Urinary bladder (tissue), 4 donors: ENCODE data around the gene STYX. TPM values are rescaled to one million over a fixed set of nuclear protein-coding genes. Genes with fewer than 3 reads are reported as not detected.

Source experiments
- DNase-seq: peaks from one replicate; pipeline ENCODE4 v3.0.0-alpha.2; 2015; ENCODE audit errors: extremely low spot score
- H3K27ac ChIP-seq: one replicate; pipeline ENCODE4 v1.5.1; 2013; ENCODE audit warnings: low read depth, mild to moderate bottlenecking, moderate library complexity
- H3K36me3 ChIP-seq: one replicate; pipeline ENCODE4 v1.6.1; 2013; ENCODE audit warnings: mild to moderate bottlenecking, moderate library complexity; ENCODE audit not compliant: insufficient read depth
- H3K4me1 ChIP-seq: one replicate; pipeline ENCODE4 v1.6.1; 2013; ENCODE audit warnings: mild to moderate bottlenecking, moderate library complexity; ENCODE audit not compliant: insufficient read depth
- H3K4me3 ChIP-seq: one replicate; pipeline ENCODE4 v1.5.1; 2013; ENCODE audit warnings: low read depth, low read length
- WGBS: extraction: QIAGEN DNeasy Blood & Tissue Kit; methylation state at CpG from one replicate; pipeline ENCODE4 v1.1.7; 2013; 5-methylcytosine and 5-hydroxymethylcytosine counted together
- polyA plus RNA-seq: library from polyadenylated mRNA; stranded (reverse); fragments of 200-250 nt; gene quantifications from one replicate; pipeline ENCODE4 v1.2.3, GENCODE V29; 2013
- small RNA-seq: library from RNA; depleted of rRNA; stranded (forward); fragments of <200 nt; gene quantifications from one replicate; pipeline ENCODE3, GENCODE V24; 2014
- total RNA-seq: library from RNA; depleted of rRNA; stranded (reverse); fragments of >200 nt; gene quantifications from one replicate; pipeline ENCODE4 v1.2.3, GENCODE V29; 2014
- donor health status: healthy with polysubstance abuse.
- donor health status: healthy.

STYX gene
- total and polyA plus RNA-seq, 2 donors, result 9.1 to 32.3 TPM

DNA sequence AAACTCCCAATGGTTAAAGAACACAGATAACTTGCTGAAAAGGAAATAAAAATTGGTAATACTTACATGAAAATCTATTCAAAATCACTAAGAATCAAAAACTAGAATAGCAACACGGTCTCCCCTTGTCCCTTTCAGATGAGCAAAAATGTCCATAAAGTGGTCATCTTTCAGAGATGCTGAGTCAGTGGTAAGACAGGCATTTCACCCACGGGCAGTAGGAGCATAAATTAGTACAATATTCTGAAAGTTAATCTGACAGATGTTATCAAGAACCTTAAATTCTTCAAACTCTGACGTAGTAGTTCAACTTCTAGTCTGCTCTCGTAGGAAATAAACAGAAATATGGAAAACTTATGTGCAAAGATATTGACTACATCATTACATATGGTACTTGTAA lies 94.5 kb downstream of the STYX start:
- no peaks in the 10 kb centered on the region for H3K36me3 ChIP-seq
- H3K4me1 ChIP-seq, result no peaks in the 10 kb centered on the region
- no peak for DNase-seq
- no peak overlapping the region for H3K27ac ChIP-seq
- H3K4me3 ChIP-seq, result no peak overlapping the region
- WGBS, result 53% methylated on average over 4 of the region's 4 CpGs

Small RNA genes within 50 kb of the gene (small RNA-seq; reads per million reads assigned to genes)
- gene AL139317.2, result not detected

Other genes starting within 250 kb of the STYX start
- 19.2 TPM for gene TXNDC16, start 177.7 kb upstream of the STYX start, total RNA-seq
- gene TXNDC16, start 177.7 kb upstream of the STYX start, polyA plus RNA-seq, result 5.6 TPM
- gene GPR137C, start 177.3 kb upstream of the STYX start, total RNA-seq, result 14.0 TPM
- 0.52 TPM for gene GPR137C, start 177.3 kb upstream of the STYX start, polyA plus RNA-seq
- gene ERO1A, start 34.6 kb upstream of the STYX start, total RNA-seq, result 87.4 TPM
- 15.4 TPM for gene ERO1A, start 34.6 kb upstream of the STYX start, polyA plus RNA-seq
- gene PSMC6, start 23.0 kb upstream of the STYX start, total RNA-seq, result 163 TPM
- 69.6 TPM for gene PSMC6, start 23.0 kb upstream of the STYX start, polyA plus RNA-seq
- gene GNPNAT1, start 61.4 kb downstream of the STYX start, total RNA-seq, result 36.5 TPM
- gene GNPNAT1, start 61.4 kb downstream of the STYX start, polyA plus RNA-seq, result 10.9 TPM
- gene FERMT2, start 220.9 kb downstream of the STYX start, total RNA-seq, result 298 TPM
- 216 TPM for gene FERMT2, start 220.9 kb downstream of the STYX start, polyA plus RNA-seq